ENCODE data around the gene CTNNBL1.

The CTNNBL1 gene

GRCh38 chr20:37777988-37778659 lies 84.3 kb downstream of the CTNNBL1 start:
- no peak for DNase-seq

GRCh38 chr20:37781626-37782025 lies 87.8 kb downstream of the CTNNBL1 start:
- DNase-seq = no peak

- DNase-seq = no peak
Measured at GRCh38 chr20:37786043-37786442, 92.2 kb downstream of the CTNNBL1 start.

- no peak for DNase-seq
Measured at GRCh38 chr20:37789408-37789807, 95.6 kb downstream of the CTNNBL1 start.

GRCh38 chr20:37790900-37791299 lies 97.1 kb downstream of the CTNNBL1 start:
- DNase-seq = no peak

- no peak for DNase-seq
Measured at GRCh38 chr20:37796121-37796520, 102.3 kb downstream of the CTNNBL1 start.

- no peak for DNase-seq
Measured at GRCh38 chr20:37796733-37797132, 102.9 kb downstream of the CTNNBL1 start.

GRCh38 chr20:37797669-37798175 lies 103.9 kb downstream of the CTNNBL1 start:
- no peak for DNase-seq

GRCh38 chr20:37798312-37798711 lies 104.5 kb downstream of the CTNNBL1 start:
- no peak for DNase-seq

GRCh38 chr20:37800618-37801017 lies 106.8 kb downstream of the CTNNBL1 start:
- no peak for DNase-seq

- no peak for DNase-seq
Measured at GRCh38 chr20:37801921-37802320, 108.1 kb downstream of the CTNNBL1 start.

- no peak for DNase-seq
Measured at GRCh38 chr20:37803438-37804307, 109.8 kb downstream of the CTNNBL1 start.

GRCh38 chr20:37804584-37805566 lies 111.0 kb downstream of the CTNNBL1 start:
- DNase-seq = no peak

GRCh38 chr20:37807471-37808232 lies 113.8 kb downstream of the CTNNBL1 start:
- DNase-seq = no peak

- no peak for DNase-seq
Measured at GRCh38 chr20:37808233-37809070, 114.6 kb downstream of the CTNNBL1 start.

GRCh38 chr20:37810027-37810426 lies 116.2 kb downstream of the CTNNBL1 start:
- DNase-seq = no peak

GRCh38 chr20:37816003-37816402 lies 122.2 kb downstream of the CTNNBL1 start:
- DNase-seq = no peak

- no peak for DNase-seq
Measured at GRCh38 chr20:37816726-37817125, 122.9 kb downstream of the CTNNBL1 start.

- DNase-seq = no peak
Measured at GRCh38 chr20:37821696-37822095, 127.9 kb downstream of the CTNNBL1 start.

GRCh38 chr20:37822141-37822601 lies 128.3 kb downstream of the CTNNBL1 start:
- no peak for DNase-seq

All from NCI-H510A treated with DMSO at 0.1 percent for 48 hours (cell line).